GM21737 (cell line): Measurements from ENCODE around the gene VSTM2A.

Experiments
- ATAC-seq: cut with Tn5 transposase; IDR thresholded peaks from one replicate; pipeline ENCODE4 v1.9.1; 2021; ENCODE audit warnings: mild to moderate bottlenecking, moderate library complexity; ENCODE audit not compliant: unreplicated experiment

VSTM2A gene

GRCh38 chr7:54596747-54597146 lies 54.6 kb downstream of the VSTM2A start:
- peak; percentile 90 for ATAC-seq

DNA sequence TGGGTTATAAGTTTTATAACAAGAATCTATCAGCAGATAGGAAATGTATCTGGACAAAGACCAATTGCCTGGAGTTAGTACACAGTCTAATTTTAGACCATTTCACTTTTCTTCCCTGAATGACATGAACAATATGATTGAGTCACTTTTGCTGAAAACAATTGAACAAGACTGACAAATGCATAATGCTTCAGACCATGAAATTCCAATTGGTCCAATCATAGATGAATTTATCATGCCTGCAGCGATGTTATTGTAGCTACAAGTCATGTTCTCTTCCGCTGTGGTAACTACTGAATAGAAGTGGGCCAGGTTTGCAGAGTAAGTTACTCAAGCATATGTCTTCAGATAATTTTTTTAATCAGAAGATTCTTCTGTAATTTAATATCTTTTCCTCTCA lies 73.4 kb downstream of the VSTM2A start:
- no peak for ATAC-seq
